Stomach (tissue), 19 donors: ENCODE results near the gene CLN5. TPM values are rescaled to one million over a fixed set of nuclear protein-coding genes. Genes with fewer than 3 reads are reported as not detected.

ENCODE experiments used
- DNase-seq, 2 donors: peaks; one replicate each; pipeline versions ENCODE4 v3.0.0 to v3.0.0-alpha.2; 2013 to 2019
- H3K27ac ChIP-seq, 5 donors: fragments of 200-600 bp in 4 of 5; sonication (generic) in 4 of 5; one replicate each; pipeline ENCODE4 v1.5.1; 2013 to 2019; ENCODE audit warnings: mild to moderate bottlenecking in 1 of 5, moderate library complexity in 1 of 5
- H3K27me3 ChIP-seq, 3 donors: fragments of 200-600 bp; sonication (generic); one replicate each; pipeline ENCODE4 v1.5.1; 2017 to 2019; ENCODE audit warnings: mixed run types in 1 of 3
- H3K36me3 ChIP-seq, 4 donors: fragments of 200-600 bp; sonication (generic); 1 replicate in 3 of 4; 2 replicates in 1 of 4; pipeline ENCODE4 v1.5.1; 2016 to 2019
- H3K4me1 ChIP-seq, 4 donors: fragments of 200-600 bp; sonication (generic); one replicate each; pipeline ENCODE4 v1.5.1; 2016 to 2019
- H3K4me3 ChIP-seq, 4 donors: fragments of 200-600 bp; sonication (generic) in 3 of 4; one replicate each; pipeline ENCODE4 v1.5.1; 2016 to 2019; ENCODE audit warnings: mild to moderate bottlenecking in 1 of 4
- H3K9me3 ChIP-seq, 4 donors: fragments of 200-600 bp; sonication (generic); one replicate each; pipeline ENCODE4 v1.5.1; 2016 to 2019
- CTCF ChIP-seq, 7 experiments: fragments of 450-650 bp in 4 of 7; fragments of 200-600 bp in 3 of 7; sonication (generic) in 3 of 7; IDR thresholded peaks; one replicate each; pipeline ENCODE4 v1.5.1; 2016 to 2019; ENCODE audit warnings: antibody characterized with exemption in 7 of 7, control low read depth in 2 of 7, mild to moderate bottlenecking in 1 of 7
- EP300 ChIP-seq: sonication (generic); formaldehyde crosslinking; IDR thresholded peaks from one replicate; pipeline ENCODE4 v1.6.1; 2017; ENCODE audit warnings: antibody characterized with exemption
- POLR2A ChIP-seq, 4 donors: fragments of 450-650 bp; IDR thresholded peaks; one replicate each; pipeline ENCODE4 v1.6.1; 2016; ENCODE audit warnings: antibody characterized with exemption in 4 of 4, control low read depth in 2 of 4, mild to moderate bottlenecking in 1 of 4, moderate library complexity in 1 of 4
- POLR2AphosphoS5 ChIP-seq, 3 donors: sonication (generic); formaldehyde crosslinking; IDR thresholded peaks; one replicate each; pipeline ENCODE4 v1.6.1; 2016; ENCODE audit warnings: antibody characterized with exemption in 3 of 3
- WGBS, 5 donors: extraction: QIAGEN DNeasy Blood & Tissue Kit in 3 of 5; methylation state at CpG; one replicate each; pipeline versions ENCODE4 v1.1.5 to v1.1.7; 2013 to 2018; 5-methylcytosine and 5-hydroxymethylcytosine counted together
- intact Hi-C: fragments of 100-400 bp; cut with DNase I; formaldehyde crosslinking; loops from one replicate; pipeline ENCODE4 v1.15.1; 2023; ENCODE audit warnings: low total_unique reads
- long read RNA-seq, 10 donors: transcript quantifications; one replicate each; lab custom pipeline, GENCODE V29; 2026
- polyA plus RNA-seq, 3 donors: library from polyadenylated mRNA; stranded (reverse); fragments of 200-250 nt; gene quantifications; one replicate each; pipeline ENCODE4 v1.2.3, GENCODE V29; 2013
- total RNA-seq, 5 donors: library from RNA; depleted of rRNA; stranded (reverse); fragments of >200 nt; gene quantifications; one replicate each; pipeline versions ENCODE4 v1.1.0 to v1.2.3, GENCODE V29; 2014 to 2016
- donor health status: healthy with polysubstance abuse.
- donor health status: Bipolar disorder and iron deficiency.
- donor health status: healthy.

CLN5 gene
- total RNA-seq (10 to 100 TPM in 4 of 5 donors, under 1 TPM in 1; under 0.01 to 84.3 (median 22.9) TPM), polyA plus RNA-seq (10 to 100 TPM in 1 of 3 donors, 1 to 10 TPM in 2; 8.4 to 15.0 (median 9.8) TPM)
- long read RNA-seq, donor 1, full-length matches to known transcripts, result 7 of 7 reads
- long read RNA-seq, donor 1, partial matches to known transcripts, result 0 of 7 reads
- long read RNA-seq, donor 1, other reads (novel, unspliced or antisense), result 0 of 7 reads
- long read RNA-seq, donor 2, full-length matches to known transcripts, result 14 of 14 reads
- long read RNA-seq, donor 2, partial matches to known transcripts, result 0 of 14 reads
- long read RNA-seq, donor 2, other reads (novel, unspliced or antisense), result 0 of 14 reads
- long read RNA-seq, donor 3, full-length matches to known transcripts, result 7 of 7 reads
- long read RNA-seq, donor 3, partial matches to known transcripts, result 0 of 7 reads
- long read RNA-seq, donor 3, other reads (novel, unspliced or antisense), result 0 of 7 reads
- long read RNA-seq, donor 4, full-length matches to known transcripts, result 1 of 1 reads
- long read RNA-seq, donor 4, partial matches to known transcripts, result 0 of 1 reads
- long read RNA-seq, donor 4, other reads (novel, unspliced or antisense), result 0 of 1 reads
- long read RNA-seq, donor 5, full-length matches to known transcripts, result 14 of 14 reads
- long read RNA-seq, donor 5, partial matches to known transcripts, result 0 of 14 reads
- long read RNA-seq, donor 5, other reads (novel, unspliced or antisense), result 0 of 14 reads
- long read RNA-seq, donor 6, full-length matches to known transcripts, result 36 of 36 reads
- long read RNA-seq, donor 6, partial matches to known transcripts, result 0 of 36 reads
- long read RNA-seq, donor 6, other reads (novel, unspliced or antisense), result 0 of 36 reads
- long read RNA-seq, donor 7, full-length matches to known transcripts, result 14 of 14 reads
- long read RNA-seq, donor 7, partial matches to known transcripts, result 0 of 14 reads
- long read RNA-seq, donor 7, other reads (novel, unspliced or antisense), result 0 of 14 reads
- long read RNA-seq, donor 8, full-length matches to known transcripts, result 17 of 17 reads
- long read RNA-seq, donor 8, partial matches to known transcripts, result 0 of 17 reads
- long read RNA-seq, donor 8, other reads (novel, unspliced or antisense), result 0 of 17 reads
- long read RNA-seq, donor 9, full-length matches to known transcripts, result 17 of 17 reads
- long read RNA-seq, donor 9, partial matches to known transcripts, result 0 of 17 reads
- long read RNA-seq, donor 9, other reads (novel, unspliced or antisense), result 0 of 17 reads
- long read RNA-seq, donor 10, full-length matches to known transcripts, result 7 of 7 reads
- long read RNA-seq, donor 10, partial matches to known transcripts, result 0 of 7 reads
- long read RNA-seq, donor 10, other reads (novel, unspliced or antisense), result 0 of 7 reads

GRCh38 chr13:76991796-76992547, at the start of gene CLN5:
Gene CLN5, plus strand, starts transcription at chr13:76992081. Its CDS starts 18 bp downstream, at chr13:76992099.
- Histone ChIP-seq H3K36me3 (peaks cover 6 to 18% (median 16%) of the 10 kb centered on the region in 4 donors), H3K9me3 (no peaks in the 10 kb centered on the region), H3K4me1 (peaks cover 15 to 32% (median 23%) of the 10 kb centered on the region in 4 donors), H3K27ac (peak within 1 kb of the TSS; percentile 90 to 97 (median 91)), H3K27me3 (no peaks in the 10 kb centered on the region), H3K4me3 (peak within 1 kb of the TSS; percentile 57 to 88 (median 76))
- intact Hi-C loops, result no loop called here
- WGBS, 5 donors, result 0 to 1% (median 0%) methylated on average over 19 to 73 of the region's 73 CpGs
- DNase-seq, result peak; percentile 96 to 98
- TF ChIP-seq CTCF (IDR thresholded peaks at IDR 0.05) (peak in 1 of 7 experiments; percentile 21), POLR2A (IDR thresholded peaks at IDR 0.05) (peak in 1 of 4 donors; percentile 88), POLR2AphosphoS5 (IDR thresholded peaks at IDR 0.05) (peak; percentile 98 to 99 (median 99)), EP300 (peak; percentile 20)

GRCh38 chr13:76942363-76942762, 49.5 kb upstream of the CLN5 start:
- intact Hi-C loops, result no loop called here
- peaks cover 0 to 1% (median 0%) of the 10 kb centered on the region in 4 donors for H3K4me1 ChIP-seq
- 83 to 98% (median 92%) methylated on average over 4 of the region's 4 CpGs for WGBS, 5 donors

GRCh38 chr13:76943646-76944045, 48.2 kb upstream of the CLN5 start:
- no peaks in the 10 kb centered on the region for H3K36me3 ChIP-seq
- no peaks in the 10 kb centered on the region for H3K9me3 ChIP-seq
- H3K4me1 ChIP-seq, result no peaks in the 10 kb centered on the region
- WGBS, 5 donors, result 53 to 70% (median 65%) methylated on average over 2 of the region's 2 CpGs
- no peak overlapping the region for H3K27ac ChIP-seq
- TF ChIP-seq CTCF (IDR thresholded peaks at IDR 0.05), result no peak
- no peak for TF ChIP-seq POLR2AphosphoS5 (IDR thresholded peaks at IDR 0.05)
- no peak for TF ChIP-seq EP300
- TF ChIP-seq POLR2A (IDR thresholded peaks at IDR 0.05), result no peak
- intact Hi-C loops, result no loop called here
- no peaks in the 10 kb centered on the region for H3K27me3 ChIP-seq
- no peak overlapping the region for H3K4me3 ChIP-seq
- DNase-seq, result no peak

More at GRCh38 chr13:76942363-76942762, 49.5 kb upstream of the CLN5 start:
- Histone ChIP-seq H3K27me3 (no peaks in the 10 kb centered on the region), H3K36me3 (no peaks in the 10 kb centered on the region), H3K9me3 (no peaks in the 10 kb centered on the region), H3K4me3 (no peak overlapping the region), H3K27ac (no peak overlapping the region)
- no peak for TF ChIP-seq POLR2AphosphoS5 (IDR thresholded peaks at IDR 0.05)
- no peak for TF ChIP-seq POLR2A (IDR thresholded peaks at IDR 0.05)
- no peak for TF ChIP-seq CTCF (IDR thresholded peaks at IDR 0.05)
- DNase-seq, result no peak
